SU-DHL-6 (cell line): ENCODE results near the gene MYO7A.

Experiments used
- H2AFZ ChIP-seq: fragments of 200-600 bp; sonication (generic); 2 replicates; pipeline ENCODE4 v1.6.1; 2014; ENCODE audit warnings: low read depth, mild to moderate bottlenecking, moderate library complexity, mixed read lengths, antibody characterized with exemption, low read length; ENCODE audit not compliant: severe bottlenecking
- H3F3A ChIP-seq: fragments of 200-600 bp; shearing (Covaris generic); 2 replicates; pipeline ENCODE4 v1.6.0; 2016; ENCODE audit warnings: antibody characterized with exemption, mild to moderate bottlenecking; ENCODE audit not compliant: insufficient read depth
- H3K27ac ChIP-seq: fragments of 200-600 bp; sonication (generic); 2 replicates; pipeline ENCODE4 v1.5.1; 2016; ENCODE audit warnings: low read depth, mild to moderate bottlenecking, low read length, moderate library complexity, mixed read lengths
- H3K27me3 ChIP-seq: fragments of 200-600 bp; sonication (generic), shearing (Covaris generic); 2 replicates; pipeline ENCODE4 v1.6.0; 2014; ENCODE audit warnings: mild to moderate bottlenecking, low read length
- H3K36me3 ChIP-seq: fragments of 200-600 bp; sonication (generic); 2 replicates; pipeline ENCODE4 v1.6.1; 2014; ENCODE audit warnings: mild to moderate bottlenecking, low read length, mixed read lengths
- H3K4me2 ChIP-seq: fragments of 300-600, 200-600 bp; shearing (Covaris generic), sonication (generic); 2 replicates; pipeline ENCODE4 v1.6.0; 2014; ENCODE audit warnings: low read length, low read depth, mild to moderate bottlenecking; ENCODE audit not compliant: poor library complexity, severe bottlenecking
- H3K4me3 ChIP-seq: fragments of 200-600 bp; sonication (generic); 2 replicates; pipeline ENCODE4 v1.5.1; 2014; ENCODE audit warnings: antibody characterized with exemption, low read length, mild to moderate bottlenecking, mixed read lengths; ENCODE audit not compliant: insufficient read depth, poor library complexity, severe bottlenecking
- H3K79me2 ChIP-seq: fragments of 200-600 bp; sonication (generic); 2 replicates; pipeline ENCODE4 v1.6.1; 2014; ENCODE audit warnings: mild to moderate bottlenecking, low read length, moderate library complexity; ENCODE audit not compliant: insufficient read depth
- H3K9ac ChIP-seq: fragments of 200-600 bp; sonication (generic); 2 replicates; pipeline ENCODE4 v1.7.0; 2014; ENCODE audit warnings: mild to moderate bottlenecking, low read length
- H3K9me2 ChIP-seq: fragments of 200-600 bp; sonication (generic); replicated peaks from 2 replicates; pipeline ENCODE4 v1.6.1; 2014; ENCODE audit warnings: low read length; ENCODE audit not compliant: insufficient read depth
- H3K9me3 ChIP-seq: fragments of 200-600 bp; sonication (generic); 2 replicates; pipeline ENCODE4 v1.6.1; 2014; ENCODE audit warnings: low read length, mixed read lengths; ENCODE audit not compliant: insufficient read depth
- H4K20me1 ChIP-seq: fragments of 200-600 bp; sonication (generic); 2 replicates; pipeline ENCODE4 v1.6.1; 2014; ENCODE audit warnings: low read depth, mild to moderate bottlenecking, antibody characterized with exemption, low read length, moderate library complexity, mixed read lengths
- EZH2phosphoT487 ChIP-seq: fragments of 200-600 bp; sonication (generic), shearing (Covaris generic); conservative IDR thresholded peaks from 2 replicates; pipeline ENCODE4 v1.6.1; 2018; ENCODE audit warnings: mild to moderate bottlenecking, antibody characterized with exemption, low read length, moderate library complexity, mixed read lengths
- TF ChIP-seq, protein P1 (sequence below): fragments of 200-600 bp; sonication (generic); IDR thresholded peaks from one replicate; pipeline ENCODE4 v1.5.1; 2017; ENCODE audit warnings: antibody characterized with exemption, mild to moderate bottlenecking, low read length, moderate library complexity; ENCODE audit not compliant: insufficient read depth, poor library complexity, severe bottlenecking

Gene MYO7A

DNA sequence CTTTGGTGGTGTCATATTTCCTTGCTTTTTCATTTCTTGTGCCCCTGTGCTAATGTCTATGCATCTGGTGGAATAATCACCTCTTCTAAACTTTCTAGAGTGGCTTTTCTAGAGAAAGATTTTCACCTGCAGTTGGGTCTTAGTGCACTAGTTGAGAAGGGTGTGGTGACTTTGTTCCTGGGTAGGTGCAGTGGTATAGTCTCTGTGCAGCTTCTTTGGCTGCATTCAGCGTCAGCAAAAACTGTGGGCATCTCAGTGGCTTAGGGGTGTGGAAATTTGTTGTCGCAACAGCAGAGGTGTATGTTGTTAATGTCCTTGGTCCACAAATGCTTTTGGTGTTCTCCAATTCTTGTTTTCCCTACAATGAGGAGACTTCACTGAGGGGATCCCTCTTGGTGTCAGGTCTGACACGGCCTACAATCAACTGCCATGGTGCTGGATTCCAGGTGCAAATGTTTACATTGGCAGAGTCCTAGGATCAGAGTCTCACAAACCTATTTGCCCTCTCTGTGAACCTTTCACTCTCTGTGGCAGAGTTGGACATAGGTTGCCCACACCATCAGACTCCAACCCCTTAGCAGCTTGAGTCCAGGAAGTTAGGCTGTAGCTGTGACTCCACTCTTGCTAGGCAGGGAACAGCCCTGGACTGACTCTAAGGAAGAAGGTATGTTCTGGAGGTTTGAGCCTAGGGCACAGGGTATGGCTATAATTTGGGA lies 124.7 kb downstream of the MYO7A start:
- no peak overlapping the region for H3K4me3 ChIP-seq
- H4K20me1 ChIP-seq = no peaks in the 10 kb centered on the region
- no peaks in the 10 kb centered on the region for H3K9me2 ChIP-seq
- no peak for TF ChIP-seq EZH2phosphoT487
- TF ChIP-seq, protein P1, sequence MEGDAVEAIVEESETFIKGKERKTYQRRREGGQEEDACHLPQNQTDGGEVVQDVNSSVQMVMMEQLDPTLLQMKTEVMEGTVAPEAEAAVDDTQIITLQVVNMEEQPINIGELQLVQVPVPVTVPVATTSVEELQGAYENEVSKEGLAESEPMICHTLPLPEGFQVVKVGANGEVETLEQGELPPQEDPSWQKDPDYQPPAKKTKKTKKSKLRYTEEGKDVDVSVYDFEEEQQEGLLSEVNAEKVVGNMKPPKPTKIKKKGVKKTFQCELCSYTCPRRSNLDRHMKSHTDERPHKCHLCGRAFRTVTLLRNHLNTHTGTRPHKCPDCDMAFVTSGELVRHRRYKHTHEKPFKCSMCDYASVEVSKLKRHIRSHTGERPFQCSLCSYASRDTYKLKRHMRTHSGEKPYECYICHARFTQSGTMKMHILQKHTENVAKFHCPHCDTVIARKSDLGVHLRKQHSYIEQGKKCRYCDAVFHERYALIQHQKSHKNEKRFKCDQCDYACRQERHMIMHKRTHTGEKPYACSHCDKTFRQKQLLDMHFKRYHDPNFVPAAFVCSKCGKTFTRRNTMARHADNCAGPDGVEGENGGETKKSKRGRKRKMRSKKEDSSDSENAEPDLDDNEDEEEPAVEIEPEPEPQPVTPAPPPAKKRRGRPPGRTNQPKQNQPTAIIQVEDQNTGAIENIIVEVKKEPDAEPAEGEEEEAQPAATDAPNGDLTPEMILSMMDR = no peak
- no peaks in the 10 kb centered on the region for H3K27me3 ChIP-seq
- H3K9ac ChIP-seq = no peak overlapping the region
- no peaks in the 10 kb centered on the region for H3K79me2 ChIP-seq
- H3K27ac ChIP-seq = no peak overlapping the region
- H3K9me3 ChIP-seq = no peaks in the 10 kb centered on the region
- no peaks in the 10 kb centered on the region for H3F3A ChIP-seq
- H3K4me2 ChIP-seq = no peak overlapping the region
- no peaks in the 10 kb centered on the region for H3K36me3 ChIP-seq
- H2AFZ ChIP-seq = no peak overlapping the region

DNA sequence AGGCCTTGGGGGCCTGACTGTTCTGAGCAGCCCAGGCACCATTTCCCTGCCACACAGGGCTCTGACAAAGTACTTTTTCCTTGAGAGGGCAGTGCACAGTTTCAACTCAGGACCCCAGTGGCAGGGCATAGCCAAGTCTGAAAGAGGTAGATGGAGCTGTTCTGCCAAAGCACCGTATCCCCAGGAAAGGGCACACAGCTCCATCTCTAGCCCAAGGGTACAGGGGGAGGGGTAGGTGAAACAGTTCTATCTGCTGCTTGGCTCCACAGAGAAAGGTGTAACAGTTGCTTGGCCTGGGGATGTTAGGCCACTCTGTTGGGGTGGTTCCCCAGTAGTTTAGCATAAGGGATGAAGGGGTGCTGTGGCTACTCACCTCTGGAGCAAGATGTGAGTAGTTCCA lies 125.6 kb downstream of the MYO7A start:
- no peak overlapping the region for H3K4me3 ChIP-seq
- H3F3A ChIP-seq = no peaks in the 10 kb centered on the region
- no peaks in the 10 kb centered on the region for H3K36me3 ChIP-seq
- no peaks in the 10 kb centered on the region for H4K20me1 ChIP-seq
- no peak overlapping the region for H3K27ac ChIP-seq
- H2AFZ ChIP-seq = no peak overlapping the region
- H3K9ac ChIP-seq = no peak overlapping the region
- H3K9me3 ChIP-seq = no peaks in the 10 kb centered on the region
- no peaks in the 10 kb centered on the region for H3K9me2 ChIP-seq
- H3K79me2 ChIP-seq = no peaks in the 10 kb centered on the region
- H3K4me2 ChIP-seq = no peak overlapping the region
- TF ChIP-seq, protein P1 = no peak
- no peak for TF ChIP-seq EZH2phosphoT487
- no peaks in the 10 kb centered on the region for H3K27me3 ChIP-seq

DNA sequence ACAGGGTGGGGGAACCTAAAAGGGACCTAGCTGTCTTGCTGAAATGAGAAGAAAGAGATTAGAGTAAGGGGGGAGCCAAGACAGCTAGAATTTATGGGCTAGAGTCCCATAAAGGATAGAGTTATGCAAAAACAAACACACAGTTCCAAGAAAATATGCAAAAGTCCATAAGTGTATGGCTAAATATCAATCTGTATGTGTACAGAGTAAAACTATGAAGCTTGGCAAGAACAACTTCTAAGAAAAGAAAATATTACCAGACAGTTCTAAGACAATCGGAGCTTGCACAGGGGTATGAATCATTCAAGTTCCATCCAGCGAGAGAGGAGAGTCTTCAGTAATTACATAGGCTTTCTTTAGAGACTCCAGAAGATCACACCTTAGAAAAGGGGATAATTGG lies 131.6 kb downstream of the MYO7A start:
- Histone ChIP-seq H3K27ac (no peak overlapping the region), H3K4me2 (no peak overlapping the region), H3K9ac (no peak overlapping the region), H3K9me3 (no peaks in the 10 kb centered on the region; the same call in 1 of the 2 replicates), H4K20me1 (no peaks in the 10 kb centered on the region), H3K79me2 (no peaks in the 10 kb centered on the region), H2AFZ (no peak overlapping the region), H3K36me3 (no peaks in the 10 kb centered on the region), H3K27me3 (no peaks in the 10 kb centered on the region), H3K4me3 (no peak overlapping the region), H3F3A (no peaks in the 10 kb centered on the region), H3K9me2 (no peaks in the 10 kb centered on the region)
- TF ChIP-seq EZH2phosphoT487 = no peak
- TF ChIP-seq, protein P1 = no peak
